Kidney (tissue), 14 donors: ENCODE results near the gene OR9A2. TPM values are rescaled to one million over a fixed set of nuclear protein-coding genes. Genes with fewer than 3 reads are reported as not detected.

ENCODE experiments used
- DNase-seq, 5 donors: peaks; one replicate each; pipeline ENCODE4 v3.0.0-alpha.2; 2013 to 2020
- FAIRE-seq: peaks from 2 replicates; lab custom pipeline; 2012; peaks lifted over from hg19 to GRCh38; lab: Jason Lieb, UNC
- H3K27ac ChIP-seq, 2 donors: one replicate each; pipeline ENCODE4 v1.7.0; 2013; ENCODE audit warnings: low read depth in 2 of 2, low read length in 2 of 2, inconsistent platforms in 1 of 2
- H3K27me3 ChIP-seq: one replicate; pipeline ENCODE4 v1.7.1; 2013; ENCODE audit warnings: low read length, inconsistent platforms; ENCODE audit not compliant: control insufficient read depth, insufficient read depth
- H3K36me3 ChIP-seq, 3 donors: one replicate each; pipeline versions ENCODE4 v1.7.0 to v1.7.1; 2013; ENCODE audit warnings: low read length in 3 of 3, control low read depth in 1 of 3, inconsistent platforms in 1 of 3; ENCODE audit not compliant: insufficient read depth in 3 of 3, control insufficient read depth in 2 of 3
- H3K4me1 ChIP-seq, 3 donors: one replicate each; pipeline versions ENCODE4 v1.7.0 to v1.7.1; 2013; ENCODE audit warnings: low read length in 3 of 3, inconsistent platforms in 1 of 3, low read depth in 1 of 3; ENCODE audit not compliant: control insufficient read depth in 2 of 3, insufficient read depth in 2 of 3
- H3K4me3 ChIP-seq, 3 donors: one replicate each; pipeline versions ENCODE4 v1.7.0 to v1.8.1; 2013; ENCODE audit warnings: low read length in 3 of 3, control low read depth in 1 of 3, inconsistent platforms in 1 of 3
- H3K9ac ChIP-seq, 3 donors: one replicate each; pipeline versions ENCODE4 v1.7.0 to v1.7.1; 2013; ENCODE audit warnings: low read length in 3 of 3, control low read depth in 1 of 3, inconsistent platforms in 1 of 3
- H3K9me3 ChIP-seq, 3 donors: one replicate each; pipeline versions ENCODE4 v1.7.0 to v1.7.1; 2013; ENCODE audit warnings: low read length in 3 of 3, control low read depth in 1 of 3, inconsistent platforms in 1 of 3; ENCODE audit not compliant: control insufficient read depth in 2 of 3, insufficient read depth in 1 of 3
- intact Hi-C: fragments of 100-400 bp; cut with DNase I; formaldehyde crosslinking; loops from one replicate; pipeline ENCODE4 v1.11.1; 2022
- polyA plus RNA-seq: library from polyadenylated mRNA; stranded (reverse); fragments of 350-450 nt; fragmentation: Illumina TruSeq; extraction: RNeasy Lipid Tissue Mini Kit (QIAGEN cat#74804); gene quantifications from one replicate; pipeline ENCODE4 v1.2.3, GENCODE V29; 2014; ENCODE audit warnings: low read depth, low replicate concordance; ENCODE audit not compliant: insufficient read depth
- total RNA-seq: library from RNA; stranded (reverse); fragmentation: NEBNext Ultra II Directional; extraction: Animal tissue kit (Norgen Biotek cat#: 25700); gene quantifications from one replicate; pipeline ENCODE4 v1.2.1, GENCODE V29; 2021
- TF ChIP-seq, protein P1 (sequence below): IDR thresholded peaks from 3 replicates; pipeline ENCODE4 v1.5.1; 2012; ENCODE audit warnings: mild to moderate bottlenecking, moderate library complexity, borderline replicate concordance; ENCODE audit not compliant: insufficient read depth; ENCODE audit errors: extremely low read depth
- donor health status: control.
- donor health status: control.
- donor health status: control.
- donor health status: control.
- donor health status: control.
- donor health status: DM: yes; HTN: yes; CAD: no.
- donor health status: Normal renal cell carcinoma (clear cell type).

The OR9A2 gene
- total and polyA plus RNA-seq, 2 donors from 2014 or later, result not detected

DNA sequence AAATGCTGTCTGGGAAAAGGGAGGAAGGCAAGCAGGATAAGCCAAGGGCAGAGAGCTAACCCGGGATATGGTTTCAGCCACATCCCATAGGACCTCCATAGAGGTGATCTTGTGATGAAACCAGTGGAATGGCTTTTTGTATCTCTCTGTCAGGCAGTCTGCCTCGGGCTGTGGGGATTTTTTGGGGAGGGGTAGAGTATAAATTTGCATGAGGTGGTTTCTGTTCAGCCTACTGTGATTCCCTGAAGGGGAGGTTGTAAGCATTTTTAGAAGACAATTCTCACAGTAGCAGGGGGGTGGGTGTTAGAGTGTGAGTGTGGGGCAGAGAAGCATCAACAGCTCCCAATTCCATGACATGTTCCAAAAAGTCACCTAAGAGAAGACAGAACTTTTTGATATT, 11.8 kb downstream of the OR9A2 start:
- intact Hi-C loops, result no loop called here
- FAIRE-seq (no peak), DNase-seq (no peak)
- H3K4me1 ChIP-seq, result no peaks in the 10 kb centered on the region
- no peak overlapping the region for H3K4me3 ChIP-seq
- H3K9ac ChIP-seq, result no peak overlapping the region
- TF ChIP-seq, protein P1, sequence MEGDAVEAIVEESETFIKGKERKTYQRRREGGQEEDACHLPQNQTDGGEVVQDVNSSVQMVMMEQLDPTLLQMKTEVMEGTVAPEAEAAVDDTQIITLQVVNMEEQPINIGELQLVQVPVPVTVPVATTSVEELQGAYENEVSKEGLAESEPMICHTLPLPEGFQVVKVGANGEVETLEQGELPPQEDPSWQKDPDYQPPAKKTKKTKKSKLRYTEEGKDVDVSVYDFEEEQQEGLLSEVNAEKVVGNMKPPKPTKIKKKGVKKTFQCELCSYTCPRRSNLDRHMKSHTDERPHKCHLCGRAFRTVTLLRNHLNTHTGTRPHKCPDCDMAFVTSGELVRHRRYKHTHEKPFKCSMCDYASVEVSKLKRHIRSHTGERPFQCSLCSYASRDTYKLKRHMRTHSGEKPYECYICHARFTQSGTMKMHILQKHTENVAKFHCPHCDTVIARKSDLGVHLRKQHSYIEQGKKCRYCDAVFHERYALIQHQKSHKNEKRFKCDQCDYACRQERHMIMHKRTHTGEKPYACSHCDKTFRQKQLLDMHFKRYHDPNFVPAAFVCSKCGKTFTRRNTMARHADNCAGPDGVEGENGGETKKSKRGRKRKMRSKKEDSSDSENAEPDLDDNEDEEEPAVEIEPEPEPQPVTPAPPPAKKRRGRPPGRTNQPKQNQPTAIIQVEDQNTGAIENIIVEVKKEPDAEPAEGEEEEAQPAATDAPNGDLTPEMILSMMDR, result no peak
- no peaks in the 10 kb centered on the region for H3K9me3 ChIP-seq
- H3K27me3 ChIP-seq, result no peaks in the 10 kb centered on the region
- H3K36me3 ChIP-seq, result no peaks in the 10 kb centered on the region
- no peak overlapping the region for H3K27ac ChIP-seq

DNA sequence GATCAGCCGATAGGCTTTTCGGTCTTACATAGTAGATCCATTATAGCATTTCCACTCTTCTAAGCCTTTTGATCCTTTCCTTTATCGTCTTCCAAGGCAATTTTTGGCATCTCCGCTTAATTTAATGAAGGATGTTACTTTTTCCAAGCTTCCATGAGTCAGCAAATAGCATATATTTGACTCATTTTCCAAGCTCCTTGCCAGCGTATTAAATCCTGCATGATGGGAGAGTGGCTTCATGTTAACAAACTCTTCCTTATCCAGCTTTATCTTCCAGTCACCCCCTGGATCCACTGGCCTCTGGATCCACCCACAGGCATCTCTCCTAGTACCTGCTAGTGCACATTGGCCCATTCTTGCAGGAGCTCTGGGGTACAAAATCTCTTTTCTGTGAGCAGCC, 13.0 kb downstream of the OR9A2 start:
- H3K9ac ChIP-seq, result no peak overlapping the region
- H3K27ac ChIP-seq, result no peak overlapping the region
- no peak overlapping the region for H3K4me3 ChIP-seq
- intact Hi-C loops, result no loop called here
- DNase-seq, result no peak
- no peaks in the 10 kb centered on the region for H3K4me1 ChIP-seq
- TF ChIP-seq, protein P1, result no peak
- no peak for FAIRE-seq
- no peaks in the 10 kb centered on the region for H3K36me3 ChIP-seq
- H3K9me3 ChIP-seq, result no peaks in the 10 kb centered on the region
- no peaks in the 10 kb centered on the region for H3K27me3 ChIP-seq

DNA sequence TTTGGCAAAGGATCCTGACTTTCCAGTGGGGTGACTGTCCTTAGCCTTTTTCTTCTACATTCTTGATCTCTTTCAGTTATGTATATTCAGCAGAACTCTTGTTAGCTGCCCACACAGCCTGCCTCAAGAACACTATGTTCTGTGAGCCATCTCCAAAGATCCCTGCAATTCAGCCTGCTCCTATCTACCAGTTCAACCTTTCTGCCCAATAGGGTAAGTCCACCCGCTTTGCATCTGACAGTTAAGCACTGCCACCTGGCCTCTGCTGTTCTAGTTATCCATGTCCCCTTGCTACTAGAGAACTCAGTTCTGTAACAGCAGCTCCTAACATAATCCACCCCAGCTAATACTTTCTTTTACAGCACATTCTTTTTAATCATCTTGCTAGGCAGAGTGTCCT, 13.5 kb downstream of the OR9A2 start:
- no peak overlapping the region for H3K9ac ChIP-seq

More for the DNA sequence above, 13.5 kb downstream of the OR9A2 start:
- Histone ChIP-seq H3K9me3 (no peaks in the 10 kb centered on the region), H3K4me1 (no peaks in the 10 kb centered on the region), H3K36me3 (no peaks in the 10 kb centered on the region), H3K4me3 (no peak overlapping the region), H3K27ac (no peak overlapping the region), H3K27me3 (no peaks in the 10 kb centered on the region)
- intact Hi-C loops, result no loop called here
- DNase-seq (no peak), FAIRE-seq (no peak)
- TF ChIP-seq, protein P1, result no peak
